ENCODE measurements around the gene LSAMP. TPM values are rescaled to one million over a fixed set of nuclear protein-coding genes. Genes with fewer than 3 reads are reported as not detected.

The LSAMP gene
- polyA plus RNA-seq, 2 of the 4 experiments (the other 2 are of a cell fraction): 0.12 to 0.53 TPM

- Histone ChIP-seq H3K4me1 (no peaks in the 10 kb centered on the region), H3K4me2 (no peak overlapping the region), H3K9me3 (no peaks in the 10 kb centered on the region), H3K4me3 (no peak overlapping the region), H3K27ac (no peak overlapping the region)
- DNase-seq (ENCODE audit: low read depth in 1 of 2, low spot score in 1 of 2) (no peak), FAIRE-seq (no peak), ATAC-seq (no peak)
- ChIA-PET CTCF (no interaction called here), POLR2A (no interaction called here)
- WGBS (ENCODE audit: missing lambda C conversion rate): 6% methylated on average over 2 of the region's 2 CpGs
- TF ChIP-seq ATOH8 (CRISPR knock-in tag; IDR thresholded peaks at IDR 0.05; ENCODE audit: low read depth) (no peak), CHD4 (IDR thresholded peaks at IDR 0.05; ENCODE audit: borderline replicate concordance) (no peak), POLR2AphosphoS2 (conservative IDR thresholded peaks at IDR 0.05; ENCODE audit: low read length) (no peak), MAFK (IDR thresholded peaks at IDR 0.05; ENCODE audit: partially characterized antibody) (no peak), RAD21 (conservative IDR thresholded peaks at IDR 0.05 in 1 of 2, IDR thresholded peaks at IDR 0.05 in 1 of 2) (no peak), ELK1 (IDR thresholded peaks at IDR 0.05; ENCODE audit: low read depth, low read length) (no peak), ESRRA (IDR thresholded peaks at IDR 0.05; ENCODE audit: borderline replicate concordance, low read length) (no peak), MYC (IDR thresholded peaks at IDR 0.05; ENCODE audit: borderline replicate concordance, low read length) (no peak), FOSL2 (IDR thresholded peaks at IDR 0.05) (no peak), FOSL2 (CRISPR knock-in tag; IDR thresholded peaks at IDR 0.05) (no peak), PBX3 (IDR thresholded peaks at IDR 0.05) (no peak), USF2 (IDR thresholded peaks at IDR 0.05) (no peak), CBX2 (IDR thresholded peaks at IDR 0.05; ENCODE audit: borderline replicate concordance, low read depth) (no peak)
Observed at GRCh38 chr3:116413319-116413718, 32.0 kb downstream of the LSAMP start.

GRCh38 chr3:116408473-116408872, 36.8 kb downstream of the LSAMP start:
- ATAC-seq (no peak), FAIRE-seq (no peak), DNase-seq (ENCODE audit: low read depth in 1 of 2, low spot score in 1 of 2) (no peak)
- POLR2A ChIA-PET: no interaction called here
- Histone ChIP-seq H3K4me3 (no peak overlapping the region), H3K4me1 (no peaks in the 10 kb centered on the region), H3K27ac (no peak overlapping the region), H3K4me2 (no peak overlapping the region), H3K9me3 (no peaks in the 10 kb centered on the region)
- WGBS (ENCODE audit: missing lambda C conversion rate): 3% methylated on average over 2 of the region's 2 CpGs
- CTCF ChIA-PET: interaction anchor here (0.9 kb wide), 1 partner anchor 140 kb away, joined by 3 read pairs; no protein-coding TSS in a partner anchor
- TF ChIP-seq NR3C1 (IDR thresholded peaks at IDR 0.05) (no peak), MAZ (IDR thresholded peaks at IDR 0.05; ENCODE audit: borderline replicate concordance, low read depth, low read length) (no peak), JUN (IDR thresholded peaks at IDR 0.05) (no peak), SMC3 (IDR thresholded peaks at IDR 0.05) (no peak), EP300 (IDR thresholded peaks at IDR 0.05) (no peak), EHMT2 (IDR thresholded peaks at IDR 0.05; ENCODE audit: low read depth) (no peak), EHF (CRISPR knock-in tag; IDR thresholded peaks at IDR 0.05) (no peak), KDM1A (IDR thresholded peaks at IDR 0.05; ENCODE audit: low read depth) (no peak), USF2 (IDR thresholded peaks at IDR 0.05) (no peak), JUNB (IDR thresholded peaks at IDR 0.05) (no peak), ATOH8 (CRISPR knock-in tag; IDR thresholded peaks at IDR 0.05; ENCODE audit: low read depth) (no peak), RCOR1 (IDR thresholded peaks at IDR 0.05; ENCODE audit: low read depth, low read length) (no peak), HES2 (IDR thresholded peaks at IDR 0.05) (no peak), ZSCAN20 (CRISPR knock-in tag; IDR thresholded peaks at IDR 0.05) (no peak), PBX3 (IDR thresholded peaks at IDR 0.05) (no peak)
